Osteocyte (in vitro differentiated cells): ENCODE data around the gene TNFSF13B. TPM values are rescaled to one million over a fixed set of nuclear protein-coding genes. Genes with fewer than 3 reads are reported as not detected.

Experiments
- DNase-seq: peaks from one replicate; pipeline ENCODE4 v3.0.0; 2021; ENCODE audit warnings: mixed read lengths; ENCODE audit not compliant: unreplicated experiment; ENCODE audit errors: extremely low spot score
- H3K27ac Mint-ChIP-seq: one replicate; pipeline ENCODE4 v1.8.0; 2021; ENCODE audit warnings: mild to moderate bottlenecking, mixed read lengths; ENCODE audit not compliant: unreplicated experiment
- H3K27me3 Mint-ChIP-seq: one replicate; pipeline ENCODE4 v1.8.0; 2021; ENCODE audit warnings: mixed read lengths; ENCODE audit not compliant: unreplicated experiment
- H3K36me3 Mint-ChIP-seq: one replicate; pipeline ENCODE4 v1.8.0; 2021; ENCODE audit warnings: mixed read lengths; ENCODE audit not compliant: unreplicated experiment
- H3K4me1 Mint-ChIP-seq: one replicate; pipeline ENCODE4 v1.8.0; 2021; ENCODE audit warnings: mixed read lengths; ENCODE audit not compliant: unreplicated experiment
- H3K4me3 Mint-ChIP-seq: one replicate; pipeline ENCODE4 v1.8.0; 2021; ENCODE audit warnings: mild to moderate bottlenecking, moderate library complexity, mixed read lengths; ENCODE audit not compliant: unreplicated experiment
- H3K9me3 Mint-ChIP-seq: one replicate; pipeline ENCODE4 v1.8.0; 2021; ENCODE audit warnings: mixed read lengths; ENCODE audit not compliant: unreplicated experiment
- total RNA-seq: library from RNA; stranded (reverse); gene quantifications from 2 replicates; pipeline ENCODE4 v1.2.1, GENCODE V29; 2021
- TF ChIP-seq, protein P1 (sequence below): fragments of 200-600 bp; sonication (generic); IDR thresholded peaks from 2 replicates; pipeline ENCODE4 v1.5.0; 2021; ENCODE audit warnings: antibody characterized with exemption, mild to moderate bottlenecking, moderate library complexity

Gene TNFSF13B
- total RNA-seq, 1 donor from 2014 or later: 1.7 TPM

DNA sequence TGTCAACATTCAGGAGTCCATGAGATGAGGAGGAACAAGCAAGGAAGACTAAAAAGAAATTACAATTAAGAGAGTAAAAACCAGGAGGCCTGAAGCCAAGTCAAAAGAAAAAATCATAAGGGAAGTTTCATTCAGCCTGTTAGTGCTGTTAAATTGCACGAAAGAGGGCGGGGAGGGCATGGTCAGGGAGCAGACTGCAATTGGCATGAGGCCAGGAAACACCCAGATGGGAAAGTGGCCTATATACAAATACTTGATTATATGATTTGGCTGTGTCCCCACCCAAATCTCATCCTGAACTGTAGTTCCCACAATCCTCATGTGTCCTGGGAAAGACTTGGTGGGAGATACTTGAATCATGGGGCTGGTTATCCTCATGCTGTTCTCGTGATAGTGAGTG is 43.9 kb downstream of the TNFSF13B start:
- Mint-ChIP-seq H3K4me3 (no peak overlapping the region), H3K9me3 (no peaks in the 10 kb centered on the region), H3K27me3 (peaks cover 34% of the 10 kb centered on the region), H3K27ac (no peak overlapping the region), H3K4me1 (peaks cover 2% of the 10 kb centered on the region), H3K36me3 (no peaks in the 10 kb centered on the region)
- DNase-seq: no peak
- TF ChIP-seq, protein P1, sequence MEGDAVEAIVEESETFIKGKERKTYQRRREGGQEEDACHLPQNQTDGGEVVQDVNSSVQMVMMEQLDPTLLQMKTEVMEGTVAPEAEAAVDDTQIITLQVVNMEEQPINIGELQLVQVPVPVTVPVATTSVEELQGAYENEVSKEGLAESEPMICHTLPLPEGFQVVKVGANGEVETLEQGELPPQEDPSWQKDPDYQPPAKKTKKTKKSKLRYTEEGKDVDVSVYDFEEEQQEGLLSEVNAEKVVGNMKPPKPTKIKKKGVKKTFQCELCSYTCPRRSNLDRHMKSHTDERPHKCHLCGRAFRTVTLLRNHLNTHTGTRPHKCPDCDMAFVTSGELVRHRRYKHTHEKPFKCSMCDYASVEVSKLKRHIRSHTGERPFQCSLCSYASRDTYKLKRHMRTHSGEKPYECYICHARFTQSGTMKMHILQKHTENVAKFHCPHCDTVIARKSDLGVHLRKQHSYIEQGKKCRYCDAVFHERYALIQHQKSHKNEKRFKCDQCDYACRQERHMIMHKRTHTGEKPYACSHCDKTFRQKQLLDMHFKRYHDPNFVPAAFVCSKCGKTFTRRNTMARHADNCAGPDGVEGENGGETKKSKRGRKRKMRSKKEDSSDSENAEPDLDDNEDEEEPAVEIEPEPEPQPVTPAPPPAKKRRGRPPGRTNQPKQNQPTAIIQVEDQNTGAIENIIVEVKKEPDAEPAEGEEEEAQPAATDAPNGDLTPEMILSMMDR: no peak

DNA sequence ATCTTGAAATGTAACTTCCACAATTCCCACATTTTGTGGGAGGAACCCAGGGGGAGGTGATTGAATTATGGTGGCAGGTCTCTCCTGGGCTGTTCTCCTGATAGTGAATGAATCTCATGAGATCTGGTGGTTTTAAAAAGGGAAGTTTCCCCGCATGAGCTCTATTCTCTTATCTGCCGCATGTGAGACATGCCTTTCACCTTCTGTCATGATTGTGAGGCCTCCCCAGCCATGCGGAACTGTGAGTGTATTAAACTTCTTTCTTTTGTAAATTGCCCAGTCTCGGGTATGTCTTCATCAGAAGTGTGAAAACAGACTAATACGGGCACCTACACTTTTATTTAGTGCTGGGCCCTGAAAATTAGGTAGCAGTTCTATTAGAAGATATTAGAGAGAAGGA is 45.8 kb downstream of the TNFSF13B start:
- no peaks in the 10 kb centered on the region for H3K9me3 Mint-ChIP-seq
- TF ChIP-seq, protein P1: no peak
- no peak overlapping the region for H3K4me3 Mint-ChIP-seq
- H3K4me1 Mint-ChIP-seq: peaks cover 2% of the 10 kb centered on the region
- H3K36me3 Mint-ChIP-seq: no peaks in the 10 kb centered on the region
- peaks cover 41% of the 10 kb centered on the region for H3K27me3 Mint-ChIP-seq
- no peak overlapping the region for H3K27ac Mint-ChIP-seq
- no peak for DNase-seq

DNA sequence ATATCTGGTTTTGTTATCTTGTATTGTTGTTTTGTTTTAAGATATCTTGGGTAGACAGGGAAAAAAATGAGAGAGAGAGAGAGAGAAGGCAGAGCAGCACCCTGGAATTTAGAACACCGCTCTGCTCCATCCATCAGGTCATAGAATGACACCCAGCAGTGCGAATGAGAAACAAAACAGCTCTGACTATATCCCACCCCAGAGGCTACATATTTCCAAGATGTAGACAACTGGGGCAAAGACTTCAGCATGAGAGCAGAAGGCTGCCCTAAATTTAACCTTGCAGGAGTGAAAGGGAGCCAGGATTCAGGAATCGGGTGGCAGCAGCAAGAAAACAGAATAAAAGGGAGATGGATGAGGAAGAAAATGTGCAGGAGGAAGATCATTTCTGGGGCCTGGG is 46.5 kb downstream of the TNFSF13B start:
- no peaks in the 10 kb centered on the region for H3K9me3 Mint-ChIP-seq
- H3K36me3 Mint-ChIP-seq: no peaks in the 10 kb centered on the region
- H3K27ac Mint-ChIP-seq: no peak overlapping the region

GRCh38 chr13:108316413-108316812 is 46.9 kb downstream of the TNFSF13B start:
- peaks cover 48% of the 10 kb centered on the region for H3K27me3 Mint-ChIP-seq
- no peak for DNase-seq
- no peak overlapping the region for H3K27ac Mint-ChIP-seq
- H3K4me3 Mint-ChIP-seq: no peak overlapping the region
- no peaks in the 10 kb centered on the region for H3K9me3 Mint-ChIP-seq
- H3K36me3 Mint-ChIP-seq: no peaks in the 10 kb centered on the region
- peaks cover 2% of the 10 kb centered on the region for H3K4me1 Mint-ChIP-seq
- TF ChIP-seq, protein P1: no peak

More for the DNA sequence above, 46.5 kb downstream of the TNFSF13B start:
- peaks cover 2% of the 10 kb centered on the region for H3K4me1 Mint-ChIP-seq
- H3K4me3 Mint-ChIP-seq: no peak overlapping the region
- TF ChIP-seq, protein P1: no peak
- peaks cover 45% of the 10 kb centered on the region for H3K27me3 Mint-ChIP-seq
- DNase-seq: no peak

DNA sequence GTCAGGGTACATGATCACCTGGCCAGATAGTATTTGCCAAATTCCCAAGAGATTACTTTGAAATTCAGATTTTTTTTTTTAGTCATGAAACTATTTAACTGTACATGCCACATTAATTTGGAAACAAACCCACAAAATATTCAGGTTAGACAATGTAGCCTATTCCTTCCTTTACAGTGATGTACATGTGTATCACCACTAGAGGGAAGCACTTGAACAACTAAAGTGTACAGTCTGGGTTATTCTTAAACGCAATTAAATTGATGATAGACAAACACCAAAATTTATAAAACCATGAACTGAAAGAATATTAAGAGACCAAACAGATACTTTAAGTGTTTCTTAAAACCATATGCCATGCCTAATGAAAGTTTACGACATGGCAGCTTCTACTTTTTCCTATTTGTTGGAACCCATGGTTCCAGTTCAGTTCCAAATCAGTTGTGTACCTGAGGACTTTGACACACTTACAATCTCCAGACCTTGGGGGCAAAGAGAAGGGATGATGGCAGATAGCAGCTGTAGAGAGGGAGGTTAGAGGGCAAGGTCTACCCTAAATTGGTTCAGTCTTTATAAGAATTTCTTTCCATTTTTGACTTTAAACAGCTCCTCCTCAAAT is 52.8 kb downstream of the TNFSF13B start:
- no peaks in the 10 kb centered on the region for H3K4me1 Mint-ChIP-seq
- no peaks in the 10 kb centered on the region for H3K9me3 Mint-ChIP-seq
- peaks cover 73% of the 10 kb centered on the region for H3K27me3 Mint-ChIP-seq
- TF ChIP-seq, protein P1: peak; percentile 78
- no peak for DNase-seq
- no peak overlapping the region for H3K27ac Mint-ChIP-seq
- H3K36me3 Mint-ChIP-seq: no peaks in the 10 kb centered on the region
- H3K4me3 Mint-ChIP-seq: no peak overlapping the region
